CD4-positive, alpha-beta T cell (primary cell): Measurements from ENCODE around the gene ARID1B. TPM values are rescaled to one million over a fixed set of nuclear protein-coding genes. Genes with fewer than 3 reads are reported as not detected.

ENCODE experiments used
- ATAC-seq: fragments of 200-7000 bp; cut with Tn5 transposase; one replicate; pipeline ENCODE4 v1.10.0; 2022; ENCODE audit warnings: mild to moderate bottlenecking; ENCODE audit not compliant: poor library complexity
- CTCF ChIA-PET: fragments of 350-600 bp; sonication (Branson Sonifier 250); formaldehyde crosslinking; loops from one replicate; lab custom pipeline; 2021; ENCODE audit warnings: antibody characterized with exemption, inconsistent platforms; lab: Charles Lee
- POLR2A ChIA-PET: fragments of 350-600 bp; sonication (Branson Sonifier 250); formaldehyde crosslinking; loops from one replicate; lab custom pipeline; 2021; ENCODE audit warnings: antibody characterized with exemption, inconsistent platforms; lab: Charles Lee
- DNase-seq, 14 experiments: peaks; one replicate each; pipeline ENCODE4 v3.0.0-alpha.2; 2013 to 2020; ENCODE audit warnings: mixed read lengths in 2 of 14
- H3K27ac ChIP-seq, 2 donors: one replicate each; pipeline versions ENCODE4 v1.5.1 to v1.7.0; 2013; ENCODE audit warnings: low read length in 2 of 2, low read depth in 1 of 2, mild to moderate bottlenecking in 1 of 2
- H3K27me3 ChIP-seq, 2 experiments: 1 replicate in 1 of 2; 2 replicates in 1 of 2; pipeline versions ENCODE4 v1.6.1 to v1.7.0; 2013; ENCODE audit warnings: low read length in 2 of 2, control low read depth in 1 of 2, mild to moderate bottlenecking in 1 of 2, moderate library complexity in 1 of 2; ENCODE audit not compliant: insufficient read depth in 2 of 2, control insufficient read depth in 1 of 2
- H3K36me3 ChIP-seq: one replicate; pipeline ENCODE4 v1.6.1; 2013; ENCODE audit warnings: low read length, control low read depth; ENCODE audit not compliant: insufficient read depth
- H3K4me1 ChIP-seq: one replicate; pipeline ENCODE4 v1.6.1; 2013; ENCODE audit warnings: low read length, control low read depth; ENCODE audit not compliant: insufficient read depth
- H3K4me3 ChIP-seq: one replicate; pipeline ENCODE4 v1.5.1; 2013; ENCODE audit warnings: mild to moderate bottlenecking, low read length, moderate library complexity
- H3K9me3 ChIP-seq, 2 experiments: 1 replicate in 1 of 2; 2 replicates in 1 of 2; pipeline versions ENCODE4 v1.6.1 to v1.7.0; 2013; ENCODE audit warnings: low read length in 2 of 2, mild to moderate bottlenecking in 2 of 2, control low read depth in 1 of 2, moderate library complexity in 1 of 2; ENCODE audit not compliant: control insufficient read depth in 1 of 2, insufficient read depth in 1 of 2
- H3K27ac Mint-ChIP-seq: one replicate; pipeline ENCODE4 v1.8.0; 2020; ENCODE audit warnings: mixed read lengths
- H3K27me3 Mint-ChIP-seq: one replicate; pipeline ENCODE4 v1.8.0; 2021; ENCODE audit warnings: mixed read lengths
- H3K36me3 Mint-ChIP-seq: one replicate; pipeline ENCODE4 v1.8.0; 2021; ENCODE audit warnings: low read depth, mixed read lengths
- H3K4me1 Mint-ChIP-seq: one replicate; pipeline ENCODE4 v1.8.0; 2021; ENCODE audit warnings: low read depth, mixed read lengths
- H3K4me3 Mint-ChIP-seq: one replicate; pipeline ENCODE4 v1.8.0; 2020; ENCODE audit warnings: mild to moderate bottlenecking, mixed read lengths
- H3K9me3 Mint-ChIP-seq: one replicate; pipeline ENCODE4 v1.8.0; 2020; ENCODE audit warnings: mixed read lengths
- intact Hi-C, 2 experiments: fragments of 100-400 bp; cut with DNase I in 1 of 2; cut with micrococcal nuclease in 1 of 2; formaldehyde crosslinking; loops; one replicate each; pipeline versions ENCODE4 v1.15.1 to v1.9.0; 2023 to 2025; cut with DNase I, micrococcal nuclease
- total RNA-seq, 174 experiments: library from RNA in 2 of 174; stranded (reverse) in 2 of 174; gene quantifications; one replicate each; pipeline ENCODE4 v1.2.3 and lab custom pipeline; 2021 to 2026
- TF ChIP-seq, protein P1 (sequence below): fragments of 200-600 bp; IDR thresholded peaks from one replicate; pipeline ENCODE4 v1.8.0; 2022; ENCODE audit warnings: antibody characterized with exemption, mild to moderate bottlenecking

The ARID1B gene
- total RNA-seq, 2 experiments from 2014 or later: 120 to 125 TPM

DNA sequence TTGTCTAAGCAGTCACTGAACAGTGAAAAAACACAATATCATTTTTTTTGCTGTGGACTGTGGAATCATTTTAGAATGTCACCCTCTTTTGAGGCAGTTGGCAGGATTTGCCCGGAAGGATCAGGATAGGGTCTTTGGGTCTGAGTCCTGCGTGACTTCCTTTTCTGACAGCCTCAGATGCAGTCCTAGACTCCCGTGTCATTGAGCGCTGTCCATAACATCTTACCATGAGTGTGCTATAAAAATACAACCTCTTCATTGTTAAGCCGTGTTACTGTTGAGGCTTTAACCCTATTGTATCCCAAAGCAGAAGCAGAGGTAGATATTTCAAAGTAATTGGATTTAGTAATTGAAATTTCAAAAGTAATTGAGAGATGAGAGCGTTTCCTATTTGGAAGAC, 30.6 kb downstream of the ARID1B start:
- DNase-seq: no peak
- H3K36me3 Mint-ChIP-seq: no peaks in the 10 kb centered on the region
- ATAC-seq: no peak
- Histone ChIP-seq H3K27ac (no peak overlapping the region), H3K9me3 (no peaks in the 10 kb centered on the region), H3K4me1 (peaks cover 38% of the 10 kb centered on the region), H3K36me3 (no peaks in the 10 kb centered on the region), H3K4me3 (no peak overlapping the region), H3K27me3 (no peaks in the 10 kb centered on the region)
- peak overlapping the region; percentile 43 for H3K4me3 Mint-ChIP-seq
- ChIA-PET POLR2A (interaction anchor here (0.6 to 1.4 kb wide), 2 partner anchors 11 to 31 kb away, joined by 4 read pairs; partner anchors contain the start of gene ARID1B), CTCF (interaction anchor here (1.4 kb wide), 1 partner anchor 13 kb away, joined by 3 read pairs; no protein-coding TSS in a partner anchor)
- no peaks in the 10 kb centered on the region for H3K27me3 Mint-ChIP-seq
- H3K9me3 Mint-ChIP-seq: no peaks in the 10 kb centered on the region
- intact Hi-C loops: loop anchor here in 1 of 2 experiments (2.0 kb wide), 1 partner anchor 13 kb away; no protein-coding TSS in a partner anchor
- peak overlapping the region; percentile 36 for H3K27ac Mint-ChIP-seq
- TF ChIP-seq, protein P1, sequence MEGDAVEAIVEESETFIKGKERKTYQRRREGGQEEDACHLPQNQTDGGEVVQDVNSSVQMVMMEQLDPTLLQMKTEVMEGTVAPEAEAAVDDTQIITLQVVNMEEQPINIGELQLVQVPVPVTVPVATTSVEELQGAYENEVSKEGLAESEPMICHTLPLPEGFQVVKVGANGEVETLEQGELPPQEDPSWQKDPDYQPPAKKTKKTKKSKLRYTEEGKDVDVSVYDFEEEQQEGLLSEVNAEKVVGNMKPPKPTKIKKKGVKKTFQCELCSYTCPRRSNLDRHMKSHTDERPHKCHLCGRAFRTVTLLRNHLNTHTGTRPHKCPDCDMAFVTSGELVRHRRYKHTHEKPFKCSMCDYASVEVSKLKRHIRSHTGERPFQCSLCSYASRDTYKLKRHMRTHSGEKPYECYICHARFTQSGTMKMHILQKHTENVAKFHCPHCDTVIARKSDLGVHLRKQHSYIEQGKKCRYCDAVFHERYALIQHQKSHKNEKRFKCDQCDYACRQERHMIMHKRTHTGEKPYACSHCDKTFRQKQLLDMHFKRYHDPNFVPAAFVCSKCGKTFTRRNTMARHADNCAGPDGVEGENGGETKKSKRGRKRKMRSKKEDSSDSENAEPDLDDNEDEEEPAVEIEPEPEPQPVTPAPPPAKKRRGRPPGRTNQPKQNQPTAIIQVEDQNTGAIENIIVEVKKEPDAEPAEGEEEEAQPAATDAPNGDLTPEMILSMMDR: no peak
- peaks cover 96% of the 10 kb centered on the region for H3K4me1 Mint-ChIP-seq

DNA sequence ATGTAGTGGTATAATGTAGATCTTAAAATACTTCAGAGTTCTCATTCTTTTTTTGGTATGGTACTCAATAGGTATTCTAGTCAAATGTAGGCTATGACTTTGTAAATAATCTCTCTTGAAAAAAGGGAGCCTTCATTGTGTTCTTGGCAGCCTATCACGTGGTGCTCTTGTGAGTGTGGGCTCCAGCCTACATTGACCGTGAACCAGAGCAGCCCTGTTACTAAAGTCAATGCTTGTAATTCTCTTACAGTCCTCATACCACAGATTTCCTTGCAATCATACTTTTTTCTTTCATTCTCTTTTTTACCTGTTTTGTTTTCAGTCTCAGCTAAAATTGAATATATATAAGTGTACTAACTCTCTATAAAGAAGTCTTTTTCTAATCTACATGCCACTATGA, 31.1 kb downstream of the ARID1B start:
- Mint-ChIP-seq H3K27ac (no peak overlapping the region), H3K9me3 (no peaks in the 10 kb centered on the region), H3K4me1 (peaks cover 93% of the 10 kb centered on the region), H3K27me3 (no peaks in the 10 kb centered on the region), H3K4me3 (peak overlapping the region; percentile 63), H3K36me3 (no peaks in the 10 kb centered on the region)
- ATAC-seq: no peak
- no peaks in the 10 kb centered on the region for H3K27me3 ChIP-seq
- H3K36me3 ChIP-seq: no peaks in the 10 kb centered on the region
- no peak for DNase-seq
- H3K4me3 ChIP-seq: no peak overlapping the region
- H3K9me3 ChIP-seq: no peaks in the 10 kb centered on the region
- no peak overlapping the region for H3K27ac ChIP-seq
- CTCF ChIA-PET: interaction anchor here (1.4 kb wide), 1 partner anchor 12 kb away, joined by 3 read pairs; no protein-coding TSS in a partner anchor
- TF ChIP-seq, protein P1: no peak
- H3K4me1 ChIP-seq: peaks cover 38% of the 10 kb centered on the region
- intact Hi-C loops: loop anchor here in 1 of 2 experiments (2.0 kb wide), 1 partner anchor 13 kb away; no protein-coding TSS in a partner anchor
- POLR2A ChIA-PET: interaction anchor here (1.4 to 1.5 kb wide), 2 partner anchors 11 to 12 kb away, joined by 4 to 5 read pairs; no protein-coding TSS in a partner anchor

DNA sequence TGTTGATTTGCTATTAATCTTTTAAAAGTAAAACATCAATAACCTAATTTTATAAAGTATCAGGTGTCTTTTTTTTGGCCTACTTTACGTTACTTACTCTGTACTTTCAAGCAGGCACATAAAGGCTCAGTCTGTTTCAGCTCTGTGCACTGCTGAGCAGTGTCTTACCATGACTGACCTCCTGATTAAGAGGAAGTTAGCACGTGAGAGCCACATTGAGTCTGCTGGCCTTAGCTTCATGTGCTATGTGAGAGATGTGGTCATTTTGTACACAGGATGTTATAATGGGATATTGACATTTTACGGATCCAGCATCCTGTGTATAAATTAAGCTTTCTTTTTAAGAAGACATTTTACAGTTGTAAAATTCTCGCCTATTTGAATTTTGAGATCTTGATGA, 31.9 kb downstream of the ARID1B start:
- no peak overlapping the region for H3K27ac ChIP-seq
- DNase-seq (peak in 2 of 14 experiments; percentile 27), ATAC-seq (no peak)
- peaks cover 42% of the 10 kb centered on the region for H3K4me1 ChIP-seq
- ChIA-PET POLR2A (interaction anchor here (1.5 kb wide), 1 partner anchor 11 kb away, joined by 5 read pairs; no protein-coding TSS in a partner anchor), CTCF (interaction anchor here (1.4 kb wide), 1 partner anchor 12 kb away, joined by 3 read pairs; no protein-coding TSS in a partner anchor)
- no peaks in the 10 kb centered on the region for H3K9me3 ChIP-seq
- H3K4me3 ChIP-seq: no peak overlapping the region
- no peak overlapping the region for H3K4me3 Mint-ChIP-seq
- intact Hi-C loops: loop anchor here in 1 of 2 experiments (2.0 kb wide), 1 partner anchor 14 kb away; no protein-coding TSS in a partner anchor
- TF ChIP-seq, protein P1: no peak
- no peaks in the 10 kb centered on the region for H3K36me3 ChIP-seq
- H3K27ac Mint-ChIP-seq: no peak overlapping the region
- no peaks in the 10 kb centered on the region for H3K27me3 ChIP-seq
- H3K27me3 Mint-ChIP-seq: no peaks in the 10 kb centered on the region
- no peaks in the 10 kb centered on the region for H3K9me3 Mint-ChIP-seq
- peaks cover 93% of the 10 kb centered on the region for H3K4me1 Mint-ChIP-seq
- no peaks in the 10 kb centered on the region for H3K36me3 Mint-ChIP-seq
